Activated CD8-positive, alpha-beta T cell treated with anti-CD3 and anti-CD28 coated beads for 36 hours (primary cell): ENCODE results near the gene ACSL1. TPM values are rescaled to one million over a fixed set of nuclear protein-coding genes. Genes with fewer than 3 reads are reported as not detected.
A peak's percentile ranks its signal among the peaks of the same experiment; 100 is the strongest.

Source experiments
- ATAC-seq: fragments of 200-7000 bp; cut with Tn5 transposase; one replicate; pipeline ENCODE4 v1.10.0; 2021; ENCODE audit warnings: mild to moderate bottlenecking, moderate library complexity
- CTCF ChIA-PET: fragments of 350-600 bp; sonication (Branson Sonifier 250); formaldehyde crosslinking; loops from one replicate; lab custom pipeline; 2021; ENCODE audit warnings: antibody characterized with exemption; lab: Charles Lee
- POLR2A ChIA-PET: fragments of 350-600 bp; sonication (Branson Sonifier 250); formaldehyde crosslinking; loops from one replicate; lab custom pipeline; 2021; ENCODE audit warnings: antibody characterized with exemption; lab: Charles Lee
- DNase-seq: peaks from one replicate; pipeline ENCODE4 v3.0.0-alpha.2; 2020
- H3K27ac Mint-ChIP-seq: one replicate; pipeline ENCODE4 v1.8.0; 2021; ENCODE audit warnings: mild to moderate bottlenecking, mixed read lengths
- H3K27me3 Mint-ChIP-seq: one replicate; pipeline ENCODE4 v1.8.0; 2021; ENCODE audit warnings: mixed read lengths
- H3K36me3 Mint-ChIP-seq: one replicate; pipeline ENCODE4 v1.8.0; 2021; ENCODE audit warnings: low read depth, mixed read lengths
- H3K4me1 Mint-ChIP-seq: one replicate; pipeline ENCODE4 v1.8.0; 2021; ENCODE audit warnings: low read depth, mixed read lengths
- H3K4me3 Mint-ChIP-seq: one replicate; pipeline ENCODE4 v1.8.0; 2021; ENCODE audit warnings: mild to moderate bottlenecking, moderate library complexity, mixed read lengths
- H3K9me3 Mint-ChIP-seq: one replicate; pipeline ENCODE4 v1.8.0; 2021; ENCODE audit warnings: mixed read lengths
- intact Hi-C: fragments of 100-400 bp; cut with micrococcal nuclease; formaldehyde crosslinking; loops from one replicate; pipeline ENCODE4 v1.10.0; 2022
- total RNA-seq, 2 experiments: library from RNA; stranded (reverse); gene quantifications; one replicate each; pipeline ENCODE4 v1.2.3, GENCODE V29; 2021
- TF ChIP-seq, protein P1 (sequence below): fragments of 200-600 bp; IDR thresholded peaks from one replicate; pipeline ENCODE4 v1.8.0; 2022; ENCODE audit warnings: antibody characterized with exemption, mild to moderate bottlenecking

ACSL1 gene
- total RNA-seq, 2 experiments from 2014 or later = 12.8 to 13.1 TPM

DNA sequence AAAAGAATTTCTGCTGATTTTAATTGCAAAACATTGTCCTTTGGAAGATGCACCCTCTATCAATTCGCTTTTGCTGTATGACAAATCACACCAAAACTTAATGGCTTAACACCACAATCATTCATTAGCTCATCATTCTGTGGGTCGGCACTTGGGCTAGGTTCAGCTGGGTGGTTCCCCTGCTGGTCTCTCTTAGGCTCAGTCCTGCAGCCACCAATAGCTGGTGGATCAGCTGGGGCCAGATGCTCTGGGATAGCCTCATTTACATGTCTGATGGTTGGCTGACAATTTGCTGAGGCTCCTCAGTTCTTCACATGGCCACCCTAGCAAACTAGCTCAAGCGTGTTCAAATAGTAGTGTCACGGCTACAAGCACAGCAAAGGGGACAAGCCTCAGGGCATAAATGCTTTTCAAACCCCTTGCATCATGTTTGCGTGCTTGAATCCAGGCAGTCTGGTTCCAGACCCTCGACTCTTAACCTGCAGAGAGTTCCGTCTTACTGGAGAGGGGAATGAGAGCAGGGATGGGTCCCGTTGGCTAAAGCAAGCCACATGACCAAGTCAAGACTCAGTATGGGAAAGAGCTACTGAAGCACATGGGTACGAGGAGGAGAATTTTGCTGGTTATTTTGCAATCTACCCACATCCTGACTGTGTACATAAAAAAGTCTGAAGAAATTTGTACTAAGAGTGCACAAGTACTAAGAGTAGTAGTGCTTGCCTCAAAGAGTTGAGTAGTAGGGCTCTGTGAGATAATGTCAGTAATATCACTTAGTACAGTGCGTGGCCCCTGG, 7.5 kb upstream of the ACSL1 start:
- Mint-ChIP-seq H3K4me3 (no peak overlapping the region), H3K27ac (no peak overlapping the region), H3K27me3 (no peaks in the 10 kb centered on the region), H3K36me3 (no peaks in the 10 kb centered on the region), H3K4me1 (no peaks in the 10 kb centered on the region), H3K9me3 (no peaks in the 10 kb centered on the region)
- ATAC-seq (no peak), DNase-seq (no peak)
- intact Hi-C loops = no loop called here
- TF ChIP-seq, protein P1, sequence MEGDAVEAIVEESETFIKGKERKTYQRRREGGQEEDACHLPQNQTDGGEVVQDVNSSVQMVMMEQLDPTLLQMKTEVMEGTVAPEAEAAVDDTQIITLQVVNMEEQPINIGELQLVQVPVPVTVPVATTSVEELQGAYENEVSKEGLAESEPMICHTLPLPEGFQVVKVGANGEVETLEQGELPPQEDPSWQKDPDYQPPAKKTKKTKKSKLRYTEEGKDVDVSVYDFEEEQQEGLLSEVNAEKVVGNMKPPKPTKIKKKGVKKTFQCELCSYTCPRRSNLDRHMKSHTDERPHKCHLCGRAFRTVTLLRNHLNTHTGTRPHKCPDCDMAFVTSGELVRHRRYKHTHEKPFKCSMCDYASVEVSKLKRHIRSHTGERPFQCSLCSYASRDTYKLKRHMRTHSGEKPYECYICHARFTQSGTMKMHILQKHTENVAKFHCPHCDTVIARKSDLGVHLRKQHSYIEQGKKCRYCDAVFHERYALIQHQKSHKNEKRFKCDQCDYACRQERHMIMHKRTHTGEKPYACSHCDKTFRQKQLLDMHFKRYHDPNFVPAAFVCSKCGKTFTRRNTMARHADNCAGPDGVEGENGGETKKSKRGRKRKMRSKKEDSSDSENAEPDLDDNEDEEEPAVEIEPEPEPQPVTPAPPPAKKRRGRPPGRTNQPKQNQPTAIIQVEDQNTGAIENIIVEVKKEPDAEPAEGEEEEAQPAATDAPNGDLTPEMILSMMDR = no peak
- CTCF ChIA-PET = no interaction called here
- POLR2A ChIA-PET = no interaction called here

DNA sequence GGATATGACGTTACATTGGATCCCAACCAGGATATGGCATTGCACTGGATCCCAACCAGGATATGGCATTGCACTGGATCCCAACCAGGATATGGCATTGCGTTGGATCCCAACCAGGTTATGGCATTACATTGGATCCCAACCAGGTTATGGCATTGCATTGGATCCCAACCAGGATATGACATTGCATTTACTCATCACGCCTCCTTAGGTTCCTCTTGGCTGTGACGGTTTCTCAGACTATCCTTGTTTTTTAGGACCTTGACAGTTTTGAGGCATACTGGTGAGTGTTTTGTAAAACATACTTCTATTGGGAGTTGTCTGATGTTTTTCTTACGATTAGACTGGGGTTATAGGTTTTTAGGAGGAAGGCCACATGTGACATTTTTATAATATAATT, 5.4 kb upstream of the ACSL1 start:
- TF ChIP-seq, protein P1 = no peak
- H3K4me3 Mint-ChIP-seq = no peak overlapping the region
- H3K9me3 Mint-ChIP-seq = no peaks in the 10 kb centered on the region
- ChIA-PET CTCF (no interaction called here), POLR2A (no interaction called here)
- ATAC-seq (no peak), DNase-seq (no peak)
- H3K4me1 Mint-ChIP-seq = peaks cover 12% of the 10 kb centered on the region
- H3K27ac Mint-ChIP-seq = no peak overlapping the region
- intact Hi-C loops = no loop called here
- no peaks in the 10 kb centered on the region for H3K36me3 Mint-ChIP-seq
- H3K27me3 Mint-ChIP-seq = no peaks in the 10 kb centered on the region

DNA sequence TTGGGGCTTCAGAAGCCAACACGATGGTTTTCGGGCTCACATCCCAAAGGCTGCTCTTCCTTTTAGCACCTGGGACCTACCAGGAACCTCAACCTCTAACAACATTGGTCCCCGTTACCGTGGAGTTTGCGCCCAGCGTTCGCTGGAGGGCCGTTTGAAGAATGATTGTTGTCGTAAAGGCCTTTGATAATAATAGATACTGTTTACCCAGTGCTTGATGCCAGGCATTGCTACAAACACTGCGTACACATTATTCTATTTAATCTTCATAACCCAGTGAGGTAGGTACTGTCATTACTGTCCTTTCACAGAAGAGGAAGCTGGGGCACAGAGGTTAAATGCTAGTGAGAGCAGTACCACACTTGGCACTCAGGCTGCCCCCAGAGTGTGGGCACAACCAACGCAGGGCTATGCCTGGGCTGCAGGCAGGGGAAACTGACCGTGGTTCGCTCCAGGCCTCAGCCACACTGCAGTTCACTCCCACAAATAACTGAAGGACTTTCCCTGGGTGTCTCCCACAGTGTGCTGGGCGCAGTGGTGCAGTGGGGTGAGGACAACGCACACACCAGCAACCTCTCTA, 1.0 kb upstream of the ACSL1 start:
- DNase-seq = peak; percentile 30
- peak overlapping the region; percentile 85 for H3K27ac Mint-ChIP-seq

DNA sequence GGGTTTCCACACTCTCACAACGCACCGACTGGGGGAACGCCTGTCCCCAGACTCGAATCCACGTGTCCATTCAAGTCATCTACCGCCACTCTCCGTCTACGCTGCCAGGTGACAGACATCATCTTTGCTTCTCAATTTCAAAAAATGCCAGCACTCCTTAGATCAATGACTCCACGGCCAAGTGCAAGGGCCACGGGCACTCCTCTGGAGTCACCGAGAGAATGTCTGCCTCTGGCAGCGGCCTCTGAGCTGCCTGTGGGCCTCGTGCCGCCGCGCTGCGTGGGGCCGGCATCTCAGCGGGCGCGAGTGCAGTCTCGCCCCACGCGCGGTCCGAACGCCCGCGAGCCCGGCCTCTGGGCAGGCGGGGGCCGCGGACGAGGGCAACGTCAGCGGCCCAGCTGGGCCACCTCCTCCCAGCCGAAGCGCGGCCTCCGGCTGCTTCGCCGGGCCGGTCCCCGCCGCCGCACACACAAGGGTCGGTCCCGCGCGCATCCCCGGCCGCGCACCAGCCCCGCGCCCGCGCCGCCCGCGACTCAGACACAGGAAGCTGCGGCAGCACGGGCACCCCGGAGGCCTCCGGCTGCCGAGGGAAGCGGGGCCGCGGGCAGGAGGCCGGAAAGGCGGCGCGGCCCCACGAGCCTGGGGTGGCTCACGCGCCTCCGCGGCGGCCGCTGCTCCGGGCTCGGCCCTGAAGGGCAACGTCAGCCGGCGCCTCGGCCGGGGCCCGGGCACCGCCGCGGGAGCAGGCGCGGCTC, 450 bp downstream of the ACSL1 start:
- POLR2A ChIA-PET = interaction anchor here (1.0 to 3.1 kb wide), 3 partner anchors 15 to 557 kb away, joined by 3 to 15 read pairs (median 4); partner anchors contain the start of gene CENPU
- intact Hi-C loops = no loop called here
- CTCF ChIA-PET = interaction anchor here (1.0 kb wide), 1 partner anchor 80 kb away, joined by 3 read pairs; no protein-coding TSS in a partner anchor
- H3K4me3 Mint-ChIP-seq = peak overlapping the region; percentile 82
- H3K9me3 Mint-ChIP-seq = no peaks in the 10 kb centered on the region
- TF ChIP-seq, protein P1 = no peak
- H3K27me3 Mint-ChIP-seq = no peaks in the 10 kb centered on the region
- ATAC-seq = peak; percentile 37
- peak overlapping the region; percentile 67 for H3K27ac Mint-ChIP-seq
- peaks cover 44% of the 10 kb centered on the region for H3K4me1 Mint-ChIP-seq
- H3K36me3 Mint-ChIP-seq = peaks cover 3% of the 10 kb centered on the region
- peak; percentile 58 for DNase-seq

More for the DNA sequence above, 1.0 kb upstream of the ACSL1 start:
- intact Hi-C loops = no loop called here
- ATAC-seq = peak; percentile 15
- Mint-ChIP-seq H3K4me1 (peaks cover 44% of the 10 kb centered on the region), H3K9me3 (no peaks in the 10 kb centered on the region), H3K4me3 (peak overlapping the region; percentile 84), H3K27me3 (no peaks in the 10 kb centered on the region), H3K36me3 (peaks cover 3% of the 10 kb centered on the region)
- ChIA-PET POLR2A (interaction anchor here (1.4 to 3.1 kb wide), 2 partner anchors 24 to 93 kb away, joined by 4 to 15 read pairs; partner anchors contain the start of gene CENPU), CTCF (no interaction called here)
- TF ChIP-seq, protein P1 = no peak
